HG03159 (cell line): Measurements from ENCODE around the gene CNTN5.

Experiments used
- ATAC-seq: cut with Tn5 transposase; IDR thresholded peaks from one replicate; pipeline ENCODE4 v1.9.1; 2021; ENCODE audit warnings: mild to moderate bottlenecking, moderate library complexity; ENCODE audit not compliant: unreplicated experiment

The CNTN5 gene

DNA sequence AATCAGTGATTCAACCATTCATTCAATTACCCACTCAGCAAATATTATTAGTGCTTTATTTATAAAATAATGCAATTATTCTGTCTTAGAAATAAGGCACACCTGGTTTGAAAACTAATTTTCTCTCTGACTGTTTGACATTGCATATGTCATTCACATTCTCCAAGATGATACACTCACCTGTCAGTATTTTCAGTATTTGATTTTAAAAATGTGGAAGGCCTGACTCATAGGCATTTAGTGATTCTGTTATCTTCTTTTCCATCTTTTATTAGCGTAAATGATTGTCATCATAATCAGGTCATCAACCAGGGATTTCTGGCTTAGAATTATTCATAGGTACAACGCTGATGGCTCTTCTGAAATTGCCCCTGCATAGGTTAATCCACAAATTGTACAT is 480.9 kb downstream of the CNTN5 start:
- no peak for ATAC-seq

DNA sequence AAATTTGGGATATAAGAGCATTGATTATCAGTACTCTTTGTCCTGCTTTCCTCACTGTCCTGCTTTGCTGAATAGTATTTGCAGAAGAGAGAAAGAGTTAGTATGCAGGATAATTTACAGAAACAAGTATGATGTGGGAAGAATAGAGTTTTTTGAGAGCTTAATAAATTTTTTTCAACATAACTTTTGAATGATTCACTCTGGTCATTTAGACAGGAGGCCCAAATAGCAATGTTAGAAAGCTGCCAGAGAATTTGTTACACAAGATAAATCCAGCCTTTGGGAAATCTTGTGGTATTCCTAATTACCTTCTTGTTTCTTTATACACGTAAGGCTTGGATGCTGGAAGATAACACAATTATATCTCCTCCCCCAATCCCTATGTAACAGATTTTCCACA is 484.6 kb downstream of the CNTN5 start:
- ATAC-seq, result no peak

DNA sequence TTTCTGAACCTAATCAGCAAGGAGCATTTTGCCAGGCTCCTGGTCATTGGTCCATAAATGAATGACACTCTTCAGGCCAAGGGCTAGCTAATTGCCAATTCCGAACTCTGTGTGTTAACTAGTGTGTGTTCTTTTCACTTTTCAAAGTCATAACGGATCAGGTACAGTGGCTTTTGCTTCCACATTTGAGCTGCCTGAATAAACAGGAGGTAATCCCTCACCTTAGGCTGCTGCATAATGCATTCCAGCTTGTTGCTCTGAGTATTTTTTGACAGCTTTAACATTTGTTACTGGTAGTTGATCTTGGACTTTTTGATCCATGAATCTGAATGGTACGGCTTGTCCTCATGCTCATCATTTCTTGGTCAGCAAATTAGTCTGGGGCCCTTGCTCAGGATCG is 485.1 kb downstream of the CNTN5 start:
- no peak for ATAC-seq

DNA sequence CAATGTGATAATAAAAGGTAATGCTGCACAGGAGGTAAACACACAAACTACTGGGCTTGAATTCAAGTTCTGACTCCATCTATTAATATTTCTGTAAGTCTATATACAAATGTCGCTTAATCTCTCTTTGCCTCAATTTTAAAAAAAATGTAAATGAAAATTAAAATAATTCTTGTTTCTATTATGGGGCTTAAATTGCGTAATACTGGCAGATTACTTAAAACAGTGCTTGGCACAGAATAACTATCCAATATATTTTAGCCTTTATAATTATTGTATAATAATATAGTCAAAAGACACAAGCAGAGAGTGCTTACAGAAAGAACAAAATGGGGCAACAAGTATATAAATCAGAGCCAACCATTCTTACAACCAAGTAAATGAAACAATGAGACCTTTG is 489.1 kb downstream of the CNTN5 start:
- no peak for ATAC-seq

- no peak for ATAC-seq
Observed at GRCh38 chr11:99513368-99513767, 492.6 kb downstream of the CNTN5 start.

GRCh38 chr11:99519095-99519494 is 498.3 kb downstream of the CNTN5 start:
- ATAC-seq, result no peak

- no peak for ATAC-seq
Observed at GRCh38 chr11:99522467-99523173, 501.9 kb downstream of the CNTN5 start.

- ATAC-seq, result no peak
Observed at GRCh38 chr11:99531468-99531867, 510.7 kb downstream of the CNTN5 start.

GRCh38 chr11:99534812-99535211 is 514.1 kb downstream of the CNTN5 start:
- peak; percentile 64 for ATAC-seq

DNA sequence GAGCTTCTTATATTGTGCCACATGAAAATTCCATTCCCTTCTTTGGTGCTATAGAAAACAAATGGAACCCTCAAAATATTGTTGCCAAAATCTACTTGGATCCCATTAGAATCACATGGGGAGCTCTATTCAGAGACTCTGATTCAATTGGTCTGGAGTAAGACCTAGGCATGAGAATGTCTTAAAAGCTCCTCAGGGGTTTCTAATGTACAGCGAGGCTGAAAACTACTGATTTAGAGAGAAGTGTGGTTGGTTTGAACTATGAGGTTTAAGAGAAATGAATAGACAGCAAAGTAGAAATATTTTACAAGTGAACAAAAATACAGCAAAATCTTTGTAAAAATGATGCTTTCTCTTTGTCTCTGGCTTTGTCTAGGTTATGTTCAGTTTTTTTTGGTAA is 514.7 kb downstream of the CNTN5 start:
- ATAC-seq, result peak; percentile 59

GRCh38 chr11:99535819-99536218 is 515.1 kb downstream of the CNTN5 start:
- ATAC-seq, result peak; percentile 81

DNA sequence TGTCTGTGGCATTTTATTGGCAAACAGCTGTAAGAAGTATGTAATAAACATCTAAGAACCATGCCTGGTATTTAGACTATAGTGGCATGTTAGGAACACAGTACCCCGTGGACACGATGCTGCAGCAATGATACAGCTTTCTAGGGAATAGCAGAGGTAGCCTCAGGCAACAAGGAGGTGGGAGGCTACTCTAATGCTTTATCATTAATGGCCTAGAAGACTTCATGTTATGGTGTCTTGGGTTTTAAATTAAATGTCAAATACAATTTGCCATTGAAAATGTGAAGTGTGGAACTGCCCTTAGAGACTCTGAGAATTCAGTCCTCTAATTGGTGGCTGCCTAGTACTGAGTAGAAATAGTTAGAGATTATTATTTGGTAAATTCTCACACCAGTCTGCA is 516.9 kb downstream of the CNTN5 start:
- no peak for ATAC-seq

GRCh38 chr11:99545616-99546015 is 524.9 kb downstream of the CNTN5 start:
- no peak for ATAC-seq

GRCh38 chr11:99548264-99548663 is 527.5 kb downstream of the CNTN5 start:
- no peak for ATAC-seq

DNA sequence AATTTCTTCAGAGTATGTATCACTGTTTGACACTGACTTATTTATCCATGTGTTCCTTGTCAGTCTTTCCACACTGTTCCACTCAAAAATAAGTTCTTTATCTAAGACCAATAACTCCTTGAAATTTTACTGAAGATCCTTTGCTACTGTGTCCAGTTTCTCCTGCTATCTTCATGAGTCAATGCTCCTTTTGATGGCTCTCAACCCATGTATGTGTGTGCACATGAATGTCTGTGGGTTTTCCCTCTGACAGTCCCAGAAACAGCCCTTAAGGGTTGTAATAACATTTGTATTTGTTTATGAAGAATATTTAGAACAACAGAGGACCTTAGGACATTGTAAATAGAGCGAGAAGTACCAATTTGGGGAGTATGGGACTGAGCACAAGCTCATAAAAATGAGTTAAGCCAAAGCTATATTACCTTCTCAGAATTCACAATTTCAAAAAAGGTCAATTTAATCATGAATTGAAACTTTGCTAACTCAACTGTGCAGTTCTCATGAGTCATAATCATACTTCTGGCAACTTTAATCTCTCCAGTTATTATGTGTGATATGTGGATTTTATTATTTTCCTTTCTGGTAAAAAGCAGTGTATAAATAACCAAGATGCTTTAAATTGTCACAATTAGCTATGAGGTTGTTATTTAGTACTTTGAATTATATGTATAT is 533.6 kb downstream of the CNTN5 start:
- no peak for ATAC-seq

GRCh38 chr11:99555486-99555885 is 534.7 kb downstream of the CNTN5 start:
- ATAC-seq, result no peak

DNA sequence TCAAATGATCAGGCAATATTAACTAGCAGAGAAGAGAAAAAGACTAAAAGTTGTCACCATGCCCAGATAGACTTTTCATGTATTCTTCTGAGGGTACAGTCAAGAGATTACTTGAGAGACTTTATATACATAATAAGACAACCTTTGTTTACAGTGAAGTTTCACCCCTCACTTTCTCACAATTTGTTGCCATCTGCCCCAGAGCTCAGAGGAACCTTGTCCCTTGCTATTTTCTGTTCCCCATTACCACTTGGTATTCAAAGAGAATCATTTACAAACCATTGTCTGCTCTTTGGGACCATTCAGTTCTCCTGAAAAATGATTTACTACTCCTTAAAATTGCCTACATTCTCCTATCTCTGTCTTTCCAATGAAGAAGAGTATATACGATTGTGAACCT is 544.6 kb downstream of the CNTN5 start:
- ATAC-seq, result no peak

- ATAC-seq, result no peak
Observed at GRCh38 chr11:99567334-99567956, 546.7 kb downstream of the CNTN5 start.

GRCh38 chr11:99568808-99569207 is 548.1 kb downstream of the CNTN5 start:
- no peak for ATAC-seq

GRCh38 chr11:99571094-99571493 is 550.3 kb downstream of the CNTN5 start:
- peak; percentile 80 for ATAC-seq

DNA sequence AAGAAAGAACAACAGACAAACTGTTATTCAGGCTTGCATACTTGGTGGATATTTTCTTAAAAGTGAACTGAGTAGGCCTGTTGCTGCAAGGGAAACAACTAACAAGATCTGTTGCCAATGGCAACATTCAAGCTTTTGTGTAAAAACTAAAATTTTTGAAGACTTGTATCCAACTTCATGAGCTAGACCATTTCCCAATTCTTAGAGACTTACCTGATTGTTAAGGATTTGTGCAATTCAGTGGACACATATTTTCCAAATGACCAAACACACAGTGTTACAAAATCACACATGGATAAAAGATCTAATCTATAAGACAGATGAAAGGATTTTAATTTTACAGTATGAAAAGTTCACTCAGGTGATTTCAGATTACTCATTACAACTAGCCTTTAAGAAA is 564.1 kb downstream of the CNTN5 start:
- ATAC-seq, result no peak

- no peak for ATAC-seq
Observed at GRCh38 chr11:99585606-99586005, 564.9 kb downstream of the CNTN5 start.
